Measurements from ENCODE around the gene C1orf56.

C1orf56 gene, protein sequence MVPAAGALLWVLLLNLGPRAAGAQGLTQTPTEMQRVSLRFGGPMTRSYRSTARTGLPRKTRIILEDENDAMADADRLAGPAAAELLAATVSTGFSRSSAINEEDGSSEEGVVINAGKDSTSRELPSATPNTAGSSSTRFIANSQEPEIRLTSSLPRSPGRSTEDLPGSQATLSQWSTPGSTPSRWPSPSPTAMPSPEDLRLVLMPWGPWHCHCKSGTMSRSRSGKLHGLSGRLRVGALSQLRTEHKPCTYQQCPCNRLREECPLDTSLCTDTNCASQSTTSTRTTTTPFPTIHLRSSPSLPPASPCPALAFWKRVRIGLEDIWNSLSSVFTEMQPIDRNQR

GRCh38 chr1:151047591-151047924, at the start of gene C1orf56:
Gene C1orf56 (plus strand): TSS chr1:151047751. CDS start chr1:151047848, 97 bp downstream.
- H3K36me3 ChIP-seq (ENCODE audit: control insufficient read depth, insufficient read depth, low read length) = no peaks in the 10 kb centered on the region
- peak within 1 kb of the TSS; percentile 49 for H3K9ac ChIP-seq
- TF ChIP-seq, protein P1, sequence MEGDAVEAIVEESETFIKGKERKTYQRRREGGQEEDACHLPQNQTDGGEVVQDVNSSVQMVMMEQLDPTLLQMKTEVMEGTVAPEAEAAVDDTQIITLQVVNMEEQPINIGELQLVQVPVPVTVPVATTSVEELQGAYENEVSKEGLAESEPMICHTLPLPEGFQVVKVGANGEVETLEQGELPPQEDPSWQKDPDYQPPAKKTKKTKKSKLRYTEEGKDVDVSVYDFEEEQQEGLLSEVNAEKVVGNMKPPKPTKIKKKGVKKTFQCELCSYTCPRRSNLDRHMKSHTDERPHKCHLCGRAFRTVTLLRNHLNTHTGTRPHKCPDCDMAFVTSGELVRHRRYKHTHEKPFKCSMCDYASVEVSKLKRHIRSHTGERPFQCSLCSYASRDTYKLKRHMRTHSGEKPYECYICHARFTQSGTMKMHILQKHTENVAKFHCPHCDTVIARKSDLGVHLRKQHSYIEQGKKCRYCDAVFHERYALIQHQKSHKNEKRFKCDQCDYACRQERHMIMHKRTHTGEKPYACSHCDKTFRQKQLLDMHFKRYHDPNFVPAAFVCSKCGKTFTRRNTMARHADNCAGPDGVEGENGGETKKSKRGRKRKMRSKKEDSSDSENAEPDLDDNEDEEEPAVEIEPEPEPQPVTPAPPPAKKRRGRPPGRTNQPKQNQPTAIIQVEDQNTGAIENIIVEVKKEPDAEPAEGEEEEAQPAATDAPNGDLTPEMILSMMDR (IDR thresholded peaks at IDR 0.05) = no peak
- H3K27ac ChIP-seq = peak within 1 kb of the TSS; percentile 89
- peak within 1 kb of the TSS; percentile 82 for H3K4me3 ChIP-seq (ENCODE audit: low read depth, low read length)
- H3K4me2 ChIP-seq (ENCODE audit: low read length) = peak within 1 kb of the TSS; percentile 96
- no peaks in the 10 kb centered on the region for H3K79me2 ChIP-seq
- H3K9me3 ChIP-seq (ENCODE audit: control insufficient read depth, low read length) = no peaks in the 10 kb centered on the region
- H3K4me1 ChIP-seq = peaks cover 4% of the 10 kb centered on the region
- H2AFZ ChIP-seq = peak within 1 kb of the TSS; percentile 91
- no peaks in the 10 kb centered on the region for H3K27me3 ChIP-seq (ENCODE audit: control insufficient read depth, insufficient read depth, low read length)

DNA sequence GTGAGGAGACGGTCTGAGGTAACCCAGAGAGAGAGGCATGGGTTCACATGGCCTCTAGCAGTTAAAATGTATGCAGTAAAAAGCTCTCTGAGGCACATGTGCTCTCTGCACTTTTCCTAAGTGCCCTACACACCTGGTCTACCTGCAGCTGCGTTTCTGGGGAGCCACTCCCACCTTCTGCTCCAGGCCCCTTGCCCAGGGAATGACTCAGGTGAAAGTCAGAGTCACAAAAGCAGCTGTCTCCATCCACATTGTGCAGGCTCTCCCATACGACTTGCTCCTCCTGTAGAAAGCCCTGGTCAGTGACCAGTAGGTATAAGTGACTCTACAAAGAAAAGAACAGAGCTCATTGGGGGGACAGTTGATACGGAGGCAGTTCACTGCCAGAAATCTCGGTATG, 49.6 kb upstream of the C1orf56 start:
- TF ChIP-seq, protein P1 (IDR thresholded peaks at IDR 0.05) = no peak
- no peak overlapping the region for H3K4me2 ChIP-seq (ENCODE audit: low read length)
- no peak overlapping the region for H3K4me3 ChIP-seq (ENCODE audit: low read depth, low read length)
- H2AFZ ChIP-seq = no peak overlapping the region
- no peak overlapping the region for H3K27ac ChIP-seq
- H3K4me1 ChIP-seq = no peaks in the 10 kb centered on the region
- H3K9me3 ChIP-seq (ENCODE audit: control insufficient read depth, low read length) = no peaks in the 10 kb centered on the region
- no peaks in the 10 kb centered on the region for H3K36me3 ChIP-seq (ENCODE audit: control insufficient read depth, insufficient read depth, low read length)
- no peaks in the 10 kb centered on the region for H3K27me3 ChIP-seq (ENCODE audit: control insufficient read depth, insufficient read depth, low read length)
- no peak overlapping the region for H3K9ac ChIP-seq
- no peaks in the 10 kb centered on the region for H3K79me2 ChIP-seq

GRCh38 chr1:150999051-150999674, 48.4 kb upstream of the C1orf56 start:
- no peaks in the 10 kb centered on the region for H3K4me1 ChIP-seq
- no peaks in the 10 kb centered on the region for H3K27me3 ChIP-seq (ENCODE audit: control insufficient read depth, insufficient read depth, low read length)
- peaks cover 3% of the 10 kb centered on the region for H3K79me2 ChIP-seq
- no peak overlapping the region for H3K4me2 ChIP-seq (ENCODE audit: low read length)
- H2AFZ ChIP-seq = no peak overlapping the region
- H3K27ac ChIP-seq = no peak overlapping the region
- TF ChIP-seq, protein P1 (IDR thresholded peaks at IDR 0.05) = no peak
- no peaks in the 10 kb centered on the region for H3K36me3 ChIP-seq (ENCODE audit: control insufficient read depth, insufficient read depth, low read length)
- H3K9ac ChIP-seq = no peak overlapping the region
- H3K4me3 ChIP-seq (ENCODE audit: low read depth, low read length) = no peak overlapping the region
- no peaks in the 10 kb centered on the region for H3K9me3 ChIP-seq (ENCODE audit: control insufficient read depth, low read length)

DNA sequence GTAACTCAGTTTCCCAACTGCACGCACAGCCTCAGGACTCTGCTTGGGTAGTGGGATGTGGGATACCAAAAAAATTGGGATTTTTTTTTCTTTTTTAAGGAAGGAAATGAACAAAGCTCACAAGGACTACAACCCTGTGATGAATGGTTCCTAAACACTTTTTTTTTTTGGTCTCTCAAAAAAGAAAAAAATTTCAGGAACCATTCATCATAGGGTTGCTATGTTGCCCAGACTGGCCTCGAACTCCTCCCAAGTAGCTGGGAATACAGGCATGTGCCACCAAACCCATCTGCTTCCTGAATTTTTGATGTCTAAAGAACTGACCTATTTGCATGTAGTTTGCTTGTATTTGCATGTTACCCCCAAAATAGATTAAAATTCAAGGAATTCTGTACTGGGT, 47.6 kb upstream of the C1orf56 start:
- H3K27ac ChIP-seq = no peak overlapping the region
- H3K79me2 ChIP-seq = peaks cover 5% of the 10 kb centered on the region
- H3K9me3 ChIP-seq (ENCODE audit: control insufficient read depth, low read length) = no peaks in the 10 kb centered on the region
- no peaks in the 10 kb centered on the region for H3K36me3 ChIP-seq (ENCODE audit: control insufficient read depth, insufficient read depth, low read length)
- no peak overlapping the region for H3K4me2 ChIP-seq (ENCODE audit: low read length)
- H3K4me3 ChIP-seq (ENCODE audit: low read depth, low read length) = no peak overlapping the region
- H3K27me3 ChIP-seq (ENCODE audit: control insufficient read depth, insufficient read depth, low read length) = no peaks in the 10 kb centered on the region
- no peak overlapping the region for H3K9ac ChIP-seq
- TF ChIP-seq, protein P1 (IDR thresholded peaks at IDR 0.05) = no peak
- H2AFZ ChIP-seq = no peak overlapping the region
- no peaks in the 10 kb centered on the region for H3K4me1 ChIP-seq

Data from parathyroid adenoma (tissue), 2 donors.